GM12873 (cell line): Measurements from ENCODE around the gene ZDHHC8.
A peak's percentile ranks its signal among the peaks of the same experiment; 100 is the strongest.

Source experiments
- TF ChIP-seq, protein P1 (sequence below): IDR thresholded peaks from 2 replicates; pipeline ENCODE4 v1.5.1; 2012; ENCODE audit warnings: low read depth, mild to moderate bottlenecking, moderate library complexity, low read length, control low read depth; ENCODE audit not compliant: insufficient read depth; ENCODE audit errors: missing control alignments

Gene ZDHHC8

DNA sequence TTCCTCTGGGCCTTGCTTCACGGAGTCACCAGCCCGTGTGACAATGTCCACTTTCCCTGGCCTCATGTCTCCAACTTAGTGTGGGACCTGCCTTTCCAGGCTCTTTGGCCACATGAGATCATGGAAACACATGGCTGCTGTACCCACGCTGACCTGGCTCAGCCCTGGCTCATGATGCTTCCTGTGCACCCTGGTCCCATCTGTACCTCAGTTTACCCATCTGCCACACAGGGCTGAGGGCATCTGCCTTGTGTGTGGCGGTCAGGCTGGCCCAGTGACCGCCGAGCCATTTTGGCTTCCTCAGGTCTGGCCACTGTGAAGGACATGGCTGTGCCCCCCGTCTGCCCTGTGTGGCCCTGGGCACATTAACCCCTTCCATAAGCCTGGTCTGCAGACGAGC, 51.5 kb downstream of the ZDHHC8 start:
- TF ChIP-seq, protein P1, sequence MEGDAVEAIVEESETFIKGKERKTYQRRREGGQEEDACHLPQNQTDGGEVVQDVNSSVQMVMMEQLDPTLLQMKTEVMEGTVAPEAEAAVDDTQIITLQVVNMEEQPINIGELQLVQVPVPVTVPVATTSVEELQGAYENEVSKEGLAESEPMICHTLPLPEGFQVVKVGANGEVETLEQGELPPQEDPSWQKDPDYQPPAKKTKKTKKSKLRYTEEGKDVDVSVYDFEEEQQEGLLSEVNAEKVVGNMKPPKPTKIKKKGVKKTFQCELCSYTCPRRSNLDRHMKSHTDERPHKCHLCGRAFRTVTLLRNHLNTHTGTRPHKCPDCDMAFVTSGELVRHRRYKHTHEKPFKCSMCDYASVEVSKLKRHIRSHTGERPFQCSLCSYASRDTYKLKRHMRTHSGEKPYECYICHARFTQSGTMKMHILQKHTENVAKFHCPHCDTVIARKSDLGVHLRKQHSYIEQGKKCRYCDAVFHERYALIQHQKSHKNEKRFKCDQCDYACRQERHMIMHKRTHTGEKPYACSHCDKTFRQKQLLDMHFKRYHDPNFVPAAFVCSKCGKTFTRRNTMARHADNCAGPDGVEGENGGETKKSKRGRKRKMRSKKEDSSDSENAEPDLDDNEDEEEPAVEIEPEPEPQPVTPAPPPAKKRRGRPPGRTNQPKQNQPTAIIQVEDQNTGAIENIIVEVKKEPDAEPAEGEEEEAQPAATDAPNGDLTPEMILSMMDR = no peak

DNA sequence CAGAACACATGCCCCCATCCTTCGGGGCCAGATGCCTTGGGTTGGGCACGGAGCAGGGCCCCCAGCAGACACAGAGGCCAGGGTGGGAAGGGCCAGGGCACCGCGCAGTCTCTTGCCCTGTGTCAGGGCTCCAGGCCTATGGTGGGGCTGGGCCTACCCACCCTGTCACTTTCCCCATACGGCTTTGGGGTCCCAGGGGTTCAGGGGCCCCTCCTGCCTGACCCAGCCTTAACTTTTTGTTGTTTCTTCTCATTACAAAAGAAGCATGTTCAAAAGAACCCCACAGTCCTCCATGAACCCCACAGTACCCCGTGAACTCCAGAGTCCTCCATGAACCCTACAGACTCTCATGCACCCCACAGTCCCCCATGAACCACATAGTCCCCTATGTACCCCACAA, 52.2 kb downstream of the ZDHHC8 start:
- TF ChIP-seq, protein P1 = no peak

DNA sequence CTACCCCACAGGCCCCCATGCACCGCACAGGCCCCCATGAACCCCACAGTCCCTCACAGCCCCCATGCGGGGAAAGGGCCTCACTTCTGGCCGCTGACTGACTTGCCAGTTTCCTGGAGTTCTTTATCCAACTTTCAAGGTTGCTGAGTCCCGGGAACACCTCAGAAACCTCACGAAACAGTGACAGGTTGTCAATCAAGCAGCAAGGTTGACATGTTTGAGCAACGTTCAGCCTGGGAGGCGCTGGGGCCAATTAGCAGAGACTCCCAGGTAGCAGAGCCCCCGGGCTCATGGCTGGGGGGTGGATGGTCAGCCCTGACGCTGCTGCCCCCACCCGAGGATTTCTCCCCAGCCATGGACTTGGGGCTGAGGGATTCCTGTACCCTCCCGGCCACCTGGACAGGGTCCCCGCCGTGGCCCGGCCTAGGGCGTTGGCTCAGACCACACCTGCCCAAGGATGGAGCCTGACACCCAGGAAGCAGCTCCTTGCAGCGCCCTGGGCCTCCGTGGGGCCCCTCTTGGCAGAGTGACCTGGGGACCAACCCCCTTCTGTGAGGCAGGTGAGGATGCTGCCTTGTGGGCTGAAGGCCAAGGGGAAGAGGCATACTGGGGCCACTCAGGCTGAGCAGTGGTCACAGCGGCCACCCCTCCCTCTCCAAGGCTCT, 53.0 kb downstream of the ZDHHC8 start:
- TF ChIP-seq, protein P1 = no peak

DNA sequence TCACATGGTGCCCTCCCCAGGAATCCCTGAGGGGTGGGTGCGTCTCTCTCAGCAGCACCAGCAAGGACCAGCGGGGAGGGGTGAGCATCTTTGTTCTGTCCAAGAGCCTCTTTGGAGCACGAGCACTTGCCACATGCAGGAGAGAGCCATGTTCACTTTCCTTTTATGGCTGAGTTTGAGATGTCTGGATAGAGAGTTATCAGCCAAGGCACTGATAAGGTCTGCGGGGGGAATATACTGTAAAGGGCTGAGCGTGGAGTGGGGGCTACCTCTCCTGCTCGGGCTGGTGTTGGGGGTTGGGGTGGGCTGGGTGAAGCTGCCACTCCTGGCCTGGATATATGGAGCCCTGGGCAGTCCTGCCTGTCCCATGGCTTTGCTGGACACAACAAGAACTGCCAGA, 54.1 kb downstream of the ZDHHC8 start:
- TF ChIP-seq, protein P1 = no peak

DNA sequence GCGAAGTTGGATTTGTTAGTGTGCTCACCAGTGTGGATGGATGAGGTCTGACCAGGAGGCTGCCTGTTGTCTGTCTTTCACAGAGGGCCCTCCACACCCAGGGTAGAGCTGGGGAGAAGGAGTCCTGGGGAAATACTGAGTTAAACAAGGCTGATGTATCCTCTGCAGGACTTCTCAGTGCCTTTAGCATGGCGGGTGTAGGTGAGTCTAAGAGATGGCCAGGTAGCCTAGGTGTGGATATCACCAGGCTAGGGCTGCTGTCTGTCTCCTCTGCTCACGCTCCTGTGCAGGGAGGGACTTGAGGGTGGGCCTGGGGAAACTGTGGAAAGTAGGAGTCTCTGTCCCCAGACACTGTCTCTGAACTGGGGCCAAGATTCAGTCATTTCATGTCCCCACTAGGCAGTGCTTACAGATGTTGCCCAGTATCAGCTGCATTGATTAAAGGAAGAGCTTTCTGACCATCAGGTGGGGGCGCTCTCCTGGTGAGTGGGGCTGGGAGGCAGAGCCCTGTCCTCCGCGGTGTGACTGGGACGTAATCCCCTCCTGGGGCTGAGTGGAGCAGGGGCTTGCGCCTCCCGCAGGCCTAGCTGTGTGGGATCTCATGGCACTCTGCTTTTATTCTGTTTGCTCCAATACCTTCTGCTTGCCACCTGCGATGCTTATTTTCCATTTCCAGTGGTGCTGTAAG, 54.7 kb downstream of the ZDHHC8 start:
- TF ChIP-seq, protein P1 = peak; percentile 33

DNA sequence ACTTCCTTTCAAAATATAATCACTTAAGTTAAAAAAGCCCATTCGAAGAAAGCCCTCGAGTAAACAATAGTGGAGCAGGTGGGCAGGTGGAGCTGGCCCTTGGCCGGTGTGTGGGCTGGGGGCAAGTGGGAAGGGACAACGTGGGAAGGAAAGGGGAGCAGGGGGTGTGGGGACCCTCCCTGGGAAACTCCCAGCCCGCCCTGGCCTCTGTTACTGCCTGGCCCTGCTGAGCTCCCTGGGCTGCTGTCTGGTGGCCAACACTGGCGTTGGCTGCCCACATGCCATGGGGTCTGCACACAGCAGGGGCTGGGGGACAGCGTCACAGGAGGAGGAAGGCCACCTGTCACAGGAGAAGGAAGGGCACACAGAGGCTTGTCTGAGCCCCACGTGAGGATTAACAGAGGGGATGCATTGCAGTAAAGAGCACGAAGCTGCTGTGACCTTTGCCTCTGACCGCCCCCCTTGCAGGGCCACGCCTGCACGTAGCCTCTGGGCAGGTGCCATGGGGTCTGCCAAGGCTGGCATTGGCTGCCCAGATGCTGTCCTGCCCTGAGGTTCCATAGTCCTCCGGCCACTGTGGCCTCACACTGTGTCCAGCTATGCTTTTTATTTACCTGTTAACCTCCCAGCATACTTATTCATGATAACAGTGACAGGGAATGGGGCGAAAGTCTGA, 55.4 kb downstream of the ZDHHC8 start:
- TF ChIP-seq, protein P1 = no peak
